Nucleus accumbens (tissue), 56 donors: ENCODE results near the gene ZBTB43.
"Not testable (repeated sequence)": the region's sequence is repeated elsewhere in the genome, so short reads cannot be mapped to it uniquely, and the experiment has no call there.

Experiments used
- DNase-seq, 56 donors: peaks; one replicate each; lab custom pipeline; 2025; lab: John Stamatoyannopoulos, UW

Gene ZBTB43

DNA sequence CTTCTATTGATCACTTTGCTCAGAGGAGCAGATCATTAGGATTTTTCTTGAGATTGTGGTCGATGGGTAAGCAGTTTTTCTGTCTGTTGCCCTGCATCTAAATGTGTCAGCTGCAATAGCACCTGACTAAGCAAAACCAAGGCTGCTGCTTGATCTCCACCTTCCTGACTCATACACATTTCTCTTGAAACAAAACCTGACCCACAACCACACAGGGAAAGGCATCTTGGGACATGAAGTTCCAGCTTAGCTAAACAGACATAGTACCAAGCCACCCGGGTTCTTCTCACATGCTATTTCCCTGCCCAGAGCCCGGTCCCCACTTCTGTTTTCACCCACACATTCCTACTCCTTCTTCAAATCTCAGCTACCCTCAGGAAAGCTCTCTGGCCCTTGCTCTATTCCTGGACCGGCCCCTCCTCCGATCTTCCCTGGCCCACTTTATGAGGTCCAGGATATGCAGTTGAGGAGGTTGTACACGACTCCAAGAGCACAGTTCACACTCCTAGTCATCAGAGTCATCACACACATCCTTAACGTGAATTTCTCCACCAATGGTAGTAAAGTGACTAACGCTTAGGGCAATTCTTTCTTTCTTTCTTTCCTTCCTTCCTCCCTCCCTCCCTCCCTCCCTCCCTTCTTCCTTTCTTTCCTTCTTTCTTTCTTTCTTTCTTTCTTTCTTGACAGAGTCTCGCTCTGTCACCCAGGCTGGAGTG is 16.0 kb upstream of the ZBTB43 start:
- DNase-seq = no peak

DNA sequence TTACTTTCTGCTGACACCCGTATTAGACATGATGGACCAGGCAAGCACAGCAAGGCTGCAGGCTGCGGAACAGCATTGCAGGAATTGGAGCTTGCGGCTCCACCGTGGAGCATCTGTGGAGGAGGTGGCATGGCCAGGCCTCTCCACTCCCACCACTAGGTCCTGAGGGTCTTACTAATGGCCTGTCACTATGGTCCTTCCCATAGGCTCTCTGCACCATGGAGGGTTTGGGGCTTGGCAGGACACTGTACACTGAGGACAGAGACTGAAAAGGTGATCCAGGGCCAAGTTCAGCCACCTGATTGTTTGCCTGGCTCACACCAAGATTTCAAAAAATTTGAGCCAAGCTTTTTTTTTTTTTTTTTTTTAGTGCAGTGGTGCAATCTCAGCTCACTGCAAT is 14.3 kb upstream of the ZBTB43 start:
- no peak for DNase-seq

DNA sequence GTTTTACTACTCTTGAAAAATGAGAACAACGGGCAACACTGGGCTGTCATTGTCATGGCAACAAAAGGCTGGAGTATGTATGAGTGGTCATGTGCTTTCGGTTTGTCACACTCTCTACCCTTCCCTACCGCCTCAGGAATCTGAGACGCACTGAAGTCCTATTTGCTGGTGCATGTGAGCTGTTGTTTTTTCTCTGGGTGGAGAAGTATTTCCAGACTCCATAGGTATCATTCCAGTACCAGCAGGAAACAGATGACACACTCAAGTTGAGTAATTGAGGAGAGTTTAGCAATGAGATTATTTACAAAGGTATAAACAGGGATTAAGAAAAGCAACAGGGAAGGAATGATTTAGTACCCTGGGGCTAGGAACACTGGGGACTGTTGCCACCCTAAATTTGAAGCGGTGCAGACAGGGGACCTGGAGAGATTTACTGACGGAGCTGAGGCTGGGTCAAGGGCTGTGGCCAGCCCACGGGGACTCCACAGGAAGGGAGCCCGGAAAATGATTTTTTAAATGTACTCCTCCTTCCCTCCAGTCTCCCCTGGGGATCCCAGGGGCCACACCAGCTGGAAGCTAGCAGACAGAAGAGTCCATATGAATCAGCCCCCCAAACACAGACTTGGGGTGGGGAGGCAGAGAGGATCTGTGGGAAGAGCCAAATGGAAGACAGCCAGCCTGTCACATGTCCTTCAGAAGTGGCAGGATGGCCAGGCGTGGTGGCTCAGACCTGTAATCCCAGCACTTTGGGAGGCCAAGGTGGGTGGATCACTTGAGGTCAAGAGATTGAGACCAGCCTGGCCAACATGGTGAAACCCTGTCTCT is 13.2 kb upstream of the ZBTB43 start:
- no peak for DNase-seq

DNA sequence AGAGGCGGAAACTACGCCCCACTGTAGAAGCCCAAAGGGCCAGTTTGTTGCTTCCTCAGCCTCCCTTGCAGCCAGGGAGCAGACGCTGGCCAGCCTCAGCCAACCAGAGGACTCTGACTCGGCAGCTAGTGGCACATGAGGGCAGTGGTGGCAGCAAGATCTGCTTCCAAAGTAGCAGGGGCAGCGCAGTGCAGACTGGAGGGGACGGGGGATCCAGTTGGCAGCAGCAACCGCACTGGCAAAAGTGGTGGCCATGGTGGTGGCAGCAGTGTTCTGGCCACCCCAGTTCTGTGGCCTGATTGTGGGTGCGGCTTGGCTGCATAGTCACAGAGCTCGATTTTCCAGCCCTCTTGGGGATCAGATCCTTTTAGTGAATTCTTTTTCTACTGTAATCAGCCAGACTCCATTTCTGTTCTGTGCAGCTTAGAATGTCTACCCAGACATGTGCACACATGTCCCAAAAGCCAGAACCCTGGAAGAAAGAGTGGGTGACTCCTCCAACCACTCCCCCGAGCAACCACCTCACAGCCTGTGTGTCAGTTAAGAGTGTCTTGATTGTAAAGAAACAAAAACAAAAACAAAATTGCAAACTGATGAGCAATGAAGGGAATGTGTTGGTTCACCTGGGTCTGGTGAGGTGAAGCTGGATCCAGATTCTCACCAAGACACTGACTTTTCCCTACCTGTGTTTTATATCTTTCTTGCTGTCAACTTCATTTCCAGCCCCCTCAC is 11.0 kb upstream of the ZBTB43 start:
- no peak for DNase-seq

DNA sequence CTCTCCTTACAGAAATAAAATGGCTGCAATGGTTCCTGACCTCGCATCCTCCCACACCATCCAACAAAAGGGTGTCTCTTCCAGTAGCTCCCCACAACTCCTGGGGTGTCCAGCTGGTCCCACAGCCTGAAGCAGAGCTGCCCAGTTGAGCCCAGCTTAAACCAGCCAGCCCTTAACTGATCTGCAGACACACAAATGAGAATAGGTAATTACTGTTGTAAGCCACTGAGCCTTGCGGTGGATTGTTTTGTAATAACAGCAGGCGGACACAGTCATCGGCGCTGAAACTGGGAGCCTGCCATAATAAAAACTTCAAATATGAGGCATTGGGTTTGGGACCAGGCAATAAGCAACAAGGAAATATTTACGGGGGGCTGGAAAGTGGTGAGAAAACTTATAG is 10.4 kb upstream of the ZBTB43 start:
- no peak for DNase-seq

DNA sequence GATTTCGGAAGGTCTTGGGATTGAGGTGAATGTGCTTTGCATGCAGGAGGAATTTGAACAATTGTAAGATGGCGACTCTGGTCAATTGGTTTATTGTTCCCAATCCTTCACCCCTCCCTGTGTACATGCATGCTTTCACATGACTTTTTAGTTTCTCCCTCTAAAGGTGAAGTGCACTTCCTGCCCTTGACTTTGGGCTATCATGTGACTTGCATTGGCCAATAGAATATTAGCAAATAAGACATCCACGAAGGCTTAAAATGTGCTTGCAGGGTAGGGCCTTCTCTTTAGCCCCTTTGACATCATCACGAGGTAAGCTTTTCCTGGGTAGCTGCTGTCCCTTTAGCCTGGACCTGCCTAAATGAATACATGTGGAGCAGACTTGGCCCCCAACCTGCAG is 8.1 kb upstream of the ZBTB43 start:
- no peak for DNase-seq

DNA sequence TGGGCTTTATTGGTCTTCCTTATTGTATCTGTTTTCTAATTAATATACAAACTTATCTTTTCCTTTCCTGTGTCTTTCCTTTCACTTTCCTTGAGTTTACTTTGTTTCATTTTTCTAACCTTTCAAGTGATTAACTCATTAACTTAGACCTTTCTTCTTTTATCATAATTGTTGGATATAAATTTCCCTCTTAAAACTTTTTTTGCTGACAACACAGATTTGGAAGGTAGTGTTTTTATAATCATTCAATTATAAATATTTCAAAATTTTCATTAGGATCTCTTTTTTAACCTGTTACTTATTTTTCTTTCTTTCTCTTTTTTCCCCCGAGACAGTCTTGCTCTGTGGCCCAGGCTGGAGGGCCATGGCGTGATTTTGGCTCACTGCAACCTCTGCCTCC is 6.9 kb upstream of the ZBTB43 start:
- no peak for DNase-seq

DNA sequence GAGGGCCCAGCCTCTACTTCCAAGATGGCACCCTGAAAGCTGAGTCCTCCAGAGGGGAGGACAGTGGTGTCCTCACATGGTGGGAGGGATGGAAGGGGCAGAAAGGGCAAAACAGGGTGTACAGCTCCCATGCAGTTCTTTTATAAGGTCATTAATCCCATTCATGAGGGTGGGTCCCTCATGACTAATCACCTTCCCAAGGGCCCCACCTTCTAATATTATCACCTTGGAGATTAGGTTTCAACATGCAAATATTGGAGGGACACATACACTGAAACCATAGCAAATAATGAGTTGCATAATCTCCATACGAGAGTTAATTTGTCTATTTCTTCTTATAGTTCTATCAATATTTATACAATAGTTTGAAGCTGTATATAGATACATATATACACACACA is 5.8 kb upstream of the ZBTB43 start:
- no peak for DNase-seq

DNA sequence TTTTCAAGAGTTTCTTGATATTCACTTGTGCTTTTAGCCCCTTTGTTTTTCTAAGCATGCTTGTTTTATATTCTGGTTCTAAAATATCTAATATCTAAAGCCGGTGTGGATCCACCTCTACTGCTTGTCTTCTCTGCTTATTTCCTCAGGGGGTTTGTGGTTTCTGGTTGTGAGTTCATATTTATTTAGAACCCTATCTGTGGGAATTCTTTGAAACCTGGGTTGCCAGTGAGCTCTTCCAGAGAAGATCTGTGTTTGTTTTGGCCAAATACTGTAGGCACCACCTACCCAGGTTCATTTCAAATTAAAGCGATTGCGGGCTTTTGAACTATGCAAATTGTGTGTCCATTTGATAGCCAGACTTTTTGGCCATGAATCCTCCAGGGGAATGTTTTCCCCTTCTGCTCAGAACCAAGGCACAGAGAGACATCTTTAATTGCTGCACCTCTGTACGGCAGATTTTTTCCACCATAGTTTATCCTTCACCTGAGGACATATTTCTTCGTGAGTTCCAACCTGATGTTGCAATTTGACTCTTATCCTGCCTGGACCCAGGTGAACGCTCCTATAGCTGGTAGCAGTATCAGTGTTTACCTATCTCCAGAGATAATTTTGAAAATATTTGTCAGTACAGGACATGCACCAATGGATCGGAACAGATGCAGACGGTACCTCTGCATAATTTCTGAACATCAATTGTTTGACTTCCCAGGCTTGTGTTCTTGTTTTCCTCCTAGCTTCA is 2.4 kb upstream of the ZBTB43 start:
- no peak for DNase-seq

DNA sequence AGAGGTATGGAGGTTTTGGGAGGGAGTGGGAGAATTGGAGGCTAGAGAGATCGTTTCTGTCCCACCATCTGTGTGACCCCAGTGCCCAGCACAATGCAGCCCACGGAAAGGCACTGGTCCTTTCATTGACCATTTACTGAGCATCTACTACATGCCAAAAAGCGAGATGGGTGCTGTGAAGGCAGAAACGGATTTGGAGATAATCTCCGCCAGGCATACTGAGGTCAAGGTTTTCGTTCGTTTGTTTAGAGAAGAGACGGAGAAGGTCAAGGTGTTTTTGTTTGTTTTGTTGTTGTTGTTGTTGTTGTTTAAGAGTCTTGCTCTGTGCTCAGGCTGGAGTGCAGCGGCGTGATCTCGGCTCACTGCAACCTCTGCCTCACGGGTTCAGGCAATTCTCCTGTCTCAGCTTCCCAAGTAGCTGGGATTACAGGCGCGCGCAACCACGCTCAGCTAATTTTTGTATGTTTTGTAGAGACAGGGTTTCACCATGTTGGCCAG is 593 bp upstream of the ZBTB43 start:
- no peak for DNase-seq

DNA sequence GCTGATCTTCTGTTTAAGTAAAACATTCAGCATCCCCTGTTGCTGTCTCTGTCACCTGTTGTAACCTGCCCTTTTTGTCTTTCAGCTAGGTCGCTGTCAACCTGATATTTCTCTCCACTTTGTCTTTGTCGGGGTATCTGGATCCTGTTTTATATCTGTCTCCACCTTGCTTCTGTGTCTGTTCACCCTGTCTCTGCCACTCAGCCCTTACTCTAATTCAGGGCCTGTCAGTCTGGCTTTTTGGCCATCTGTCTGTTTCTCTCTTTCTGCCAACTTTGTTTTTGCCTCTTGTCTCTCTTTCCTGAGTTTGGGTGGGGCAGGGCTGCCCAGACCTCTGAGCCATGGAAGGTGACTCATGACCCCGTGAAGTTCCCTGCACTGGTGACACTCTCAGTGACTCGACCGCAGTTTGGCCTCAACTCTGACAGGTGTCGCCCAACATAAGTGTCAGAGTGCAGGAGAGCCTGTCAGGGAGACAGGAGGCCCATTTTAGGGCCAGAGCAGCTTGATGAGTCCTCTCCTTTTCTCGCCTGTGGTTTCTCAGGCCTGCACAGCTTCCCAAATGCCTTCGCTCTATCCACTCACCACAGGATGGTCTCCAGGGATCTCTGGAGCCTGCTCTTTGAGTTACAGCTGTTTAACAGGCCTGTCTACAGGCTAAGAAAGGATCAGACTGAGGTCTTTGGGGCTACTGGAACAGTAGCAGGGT is 868 bp downstream of the ZBTB43 start:
- DNase-seq = peak in 5 of 56 donors; percentile 5 to 48 (median 19)

DNA sequence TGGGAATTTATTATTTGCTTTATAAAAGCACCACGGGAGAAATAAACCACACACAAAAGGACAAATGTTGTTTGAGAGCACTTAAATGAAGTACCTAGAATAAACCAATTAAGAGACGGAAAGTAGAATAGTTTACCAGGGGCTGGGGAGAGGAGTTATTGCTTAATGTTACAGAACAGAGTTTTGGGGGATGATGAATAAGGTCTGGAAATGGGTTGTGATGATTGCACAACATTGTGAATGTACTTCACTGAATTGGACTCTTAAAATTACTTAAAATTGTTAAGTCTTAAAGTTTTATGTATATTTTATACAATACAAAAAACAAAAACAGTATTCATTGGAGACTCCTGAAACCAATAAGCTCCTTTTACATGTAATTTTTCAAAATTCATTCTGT is 1.5 kb downstream of the ZBTB43 start:
- no peak for DNase-seq

DNA sequence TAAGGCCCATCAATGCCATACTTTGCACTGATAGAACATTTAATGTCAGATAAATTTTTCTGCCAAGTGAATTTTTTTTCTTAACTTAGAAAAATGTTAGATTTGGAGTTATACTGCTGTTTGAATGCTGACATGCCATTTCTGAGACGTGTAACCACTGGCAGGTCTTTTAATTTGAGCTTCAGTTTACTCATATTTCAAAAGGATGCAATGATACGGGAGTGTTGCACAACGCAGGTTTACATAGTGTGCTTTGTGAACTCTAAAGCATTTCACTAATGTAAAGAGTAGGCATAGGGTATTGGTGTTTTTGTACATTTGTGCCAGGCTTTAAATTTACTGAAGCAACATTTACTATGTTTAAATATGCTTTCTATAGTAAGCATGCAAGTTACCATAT is 4.2 kb downstream of the ZBTB43 start:
- no peak for DNase-seq

DNA sequence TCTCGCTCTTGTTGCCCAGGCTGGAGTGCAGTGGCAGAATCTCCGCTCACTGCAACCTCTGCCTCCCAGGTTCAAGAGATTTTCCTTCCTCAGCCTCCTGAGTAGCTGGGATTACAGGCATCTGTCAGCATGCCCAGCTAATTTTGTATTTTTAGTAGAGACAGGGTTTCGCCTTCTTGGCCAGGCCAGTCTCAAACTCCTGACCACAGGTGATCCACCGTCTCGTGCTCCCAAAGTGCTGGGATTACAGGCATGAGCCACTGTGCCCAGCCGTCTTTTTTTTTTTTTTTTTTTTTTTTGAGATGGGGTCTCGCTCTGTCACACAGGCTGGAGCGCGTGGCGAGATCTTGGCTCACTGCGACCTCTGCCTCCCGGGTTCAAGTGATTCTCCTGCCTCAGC is 5.4 kb downstream of the ZBTB43 start:
- not testable (repeated sequence) for DNase-seq

DNA sequence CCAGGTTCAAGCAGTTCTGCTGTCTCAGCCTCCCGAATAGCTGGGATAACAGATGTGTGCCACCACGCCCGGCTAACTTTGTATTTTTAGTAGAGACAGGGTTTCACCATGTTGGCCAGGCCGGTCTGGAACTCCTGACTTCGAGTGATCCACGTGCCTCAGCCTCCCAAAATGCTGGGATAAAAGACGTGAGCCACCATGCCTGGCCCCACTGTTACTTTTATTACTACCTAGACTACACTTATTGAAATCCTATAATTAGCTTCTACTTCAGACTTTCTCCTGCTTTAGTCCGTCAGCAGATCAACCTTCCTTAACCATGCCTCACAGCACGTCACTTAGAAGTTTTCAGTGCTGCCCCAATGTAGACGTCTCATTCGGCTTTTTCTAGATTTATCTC is 8.2 kb downstream of the ZBTB43 start:
- no peak for DNase-seq

DNA sequence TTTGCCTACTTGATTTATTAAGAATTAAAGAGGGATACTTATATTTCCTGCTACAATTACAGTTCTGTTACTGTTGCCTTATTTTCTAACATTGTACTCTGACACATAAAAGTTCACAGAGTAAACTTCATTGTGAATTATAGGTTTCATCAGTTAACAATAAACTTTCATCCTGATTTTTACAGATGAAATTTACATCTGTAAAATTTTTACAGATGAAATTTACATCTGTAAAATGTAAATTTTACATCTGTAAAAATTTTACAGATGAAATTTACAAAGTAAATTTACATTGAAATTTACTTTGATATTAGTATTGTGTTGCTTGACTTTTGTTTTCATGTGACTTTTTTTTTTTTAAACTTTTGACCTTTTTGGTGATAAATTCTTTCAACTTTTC is 9.3 kb downstream of the ZBTB43 start:
- DNase-seq = no peak

DNA sequence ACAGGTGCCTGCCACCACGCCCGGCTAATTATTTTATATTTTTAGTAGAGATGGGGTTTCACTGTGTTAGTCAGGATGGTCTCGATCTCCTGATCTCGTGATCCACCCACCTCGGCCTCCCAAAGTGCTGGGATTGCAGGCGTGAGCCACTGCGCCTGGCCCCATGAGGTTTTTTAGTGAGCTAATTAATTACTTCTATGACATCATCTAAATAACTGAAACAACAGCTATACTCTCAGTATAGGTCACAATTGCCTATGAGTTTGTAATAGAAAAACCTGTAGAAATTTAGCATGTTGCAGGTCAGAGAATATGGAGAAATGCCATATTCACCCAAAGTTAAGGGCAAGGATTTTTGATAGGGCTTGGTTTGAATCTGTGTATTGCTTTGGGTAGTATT is 12.8 kb downstream of the ZBTB43 start:
- DNase-seq = not testable (repeated sequence)

DNA sequence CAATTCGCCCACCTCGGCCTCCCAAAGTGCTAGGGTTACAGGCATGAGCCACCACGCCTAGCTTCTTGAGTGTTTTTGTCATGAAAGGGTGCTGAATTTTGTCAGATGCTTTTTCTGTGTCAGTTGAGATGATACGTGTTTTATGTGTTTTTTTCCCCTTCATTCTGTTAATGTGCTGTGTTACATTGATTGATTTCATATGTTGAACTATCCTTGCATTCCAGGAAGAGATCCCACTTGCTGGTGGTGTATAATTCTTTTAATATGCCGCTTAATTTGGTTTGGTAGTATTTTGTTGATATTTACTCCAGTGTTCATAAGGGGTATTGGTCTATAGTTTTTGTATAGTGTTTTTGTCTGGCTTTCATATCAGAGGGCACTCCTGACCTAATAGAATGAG is 13.6 kb downstream of the ZBTB43 start:
- DNase-seq = no peak

DNA sequence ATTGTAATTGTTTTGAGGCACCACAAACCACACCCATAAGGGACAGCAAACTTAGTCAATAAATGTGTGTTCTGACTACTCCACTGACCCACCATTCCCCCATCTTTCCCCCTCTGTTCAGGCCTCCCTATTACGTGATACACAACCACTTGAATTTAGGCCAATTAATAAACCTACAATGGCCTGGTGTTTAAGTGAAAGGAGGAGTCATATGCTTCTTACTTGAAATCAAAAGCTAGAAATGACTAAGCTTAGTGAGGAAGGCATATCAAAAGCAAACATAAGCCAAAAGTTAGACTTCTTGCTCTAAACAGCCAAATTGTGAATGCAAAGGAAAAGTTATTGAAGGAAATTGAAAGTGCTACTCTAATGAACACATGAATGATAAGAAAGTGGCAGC is 14.6 kb downstream of the ZBTB43 start:
- DNase-seq = no peak

DNA sequence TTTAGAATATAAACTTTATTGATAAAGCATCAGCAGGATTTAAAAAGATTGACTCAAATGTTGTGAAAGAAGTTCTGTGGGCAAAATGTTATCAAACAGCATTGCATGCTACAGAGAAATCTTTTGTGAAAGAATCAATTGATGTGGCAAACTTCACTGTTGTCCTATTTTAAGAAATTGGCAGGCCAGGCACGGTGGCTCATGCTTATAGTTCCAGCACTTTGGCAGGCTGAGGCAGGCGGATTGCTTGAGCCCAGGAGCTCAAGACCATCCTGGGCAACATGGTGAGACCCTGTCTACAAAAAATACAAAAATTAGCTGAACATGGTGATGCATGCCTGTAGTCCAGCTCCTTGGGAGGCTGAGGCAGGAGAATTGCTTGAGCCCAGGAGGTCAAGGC is 17.4 kb downstream of the ZBTB43 start:
- peak in 20 of 56 donors; percentile 13 to 70 (median 38) for DNase-seq
